B cell (primary cell): ENCODE measurements around the gene SNRPD3.

ENCODE experiments used
- CTCF ChIP-seq: fragments of 200-600 bp; IDR thresholded peaks from one replicate; pipeline ENCODE4 v1.8.0; 2022; ENCODE audit warnings: antibody characterized with exemption, mild to moderate bottlenecking
- EZH2 ChIP-seq: IDR thresholded peaks from 2 replicates; pipeline ENCODE4 v1.6.1; 2012; ENCODE audit warnings: borderline replicate concordance, low read depth, mild to moderate bottlenecking, moderate library complexity, low read length; ENCODE audit not compliant: insufficient read depth, poor library complexity, severe bottlenecking

DNA sequence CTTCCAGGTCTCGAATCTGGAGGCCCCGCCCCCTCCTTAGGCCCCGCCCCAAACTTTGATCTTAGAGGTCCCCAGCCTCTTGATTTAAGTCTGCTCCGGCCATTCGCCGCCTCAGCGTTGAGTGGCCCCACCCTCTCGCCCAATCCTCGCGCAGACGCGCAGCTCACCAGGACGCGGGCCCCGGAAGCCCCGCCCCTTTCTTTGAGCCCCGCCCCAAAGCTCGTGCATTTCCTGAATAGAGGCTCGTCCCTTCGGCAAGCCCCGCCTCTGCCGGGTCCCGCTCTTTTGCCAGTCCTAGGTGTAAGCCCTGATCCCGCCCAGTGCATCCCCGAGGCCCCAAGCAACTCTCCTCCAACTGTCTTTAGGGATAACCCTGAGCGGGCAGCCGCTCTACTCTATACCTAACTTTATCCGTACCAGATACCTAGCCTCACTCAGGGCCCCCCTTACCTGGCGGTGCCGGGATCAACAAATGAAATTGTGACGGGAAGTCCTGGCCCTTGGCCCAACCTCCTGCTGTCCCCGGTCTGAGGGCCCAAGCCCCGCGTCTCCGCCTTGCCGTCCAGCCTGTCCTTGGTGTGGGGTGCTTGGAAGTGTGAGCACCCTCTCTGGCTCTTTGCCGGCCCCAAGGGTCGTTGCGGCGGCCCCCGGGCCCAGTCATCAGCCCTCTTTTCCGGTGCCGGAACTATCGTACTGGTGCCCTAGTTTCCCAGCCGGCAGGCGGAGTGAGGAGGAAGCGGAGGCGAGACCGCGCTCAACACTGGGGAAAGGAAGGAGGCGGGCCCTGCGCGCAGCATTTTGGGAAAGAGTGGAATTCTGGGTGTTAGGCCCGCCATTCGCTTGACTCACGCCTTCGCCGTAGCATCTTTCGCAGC is at the start of gene SNRPD3:
- TF ChIP-seq CTCF (no peak), EZH2 (no peak)
